Activated CD8-positive, alpha-beta memory T cell treated with anti-CD3 and anti-CD28 coated beads, Interleukin-2, amount 10 ng/mL, durations not matched to agents 7 days and 5 days (primary cell): ENCODE results near the gene SRSF4. TPM values are rescaled to one million over a fixed set of nuclear protein-coding genes. Genes with fewer than 3 reads are reported as not detected.
"Not testable (repeated sequence)": the region's sequence is repeated elsewhere in the genome, so short reads cannot be mapped to it uniquely, and the experiment has no call there.

ENCODE experiments used
- ATAC-seq: fragments of 150-1000 bp; cut with Tn5 transposase; one replicate; pipeline ENCODE4 v1.10.0; 2021; ENCODE audit warnings: moderate library complexity
- CTCF ChIA-PET: fragments of 350-600 bp; sonication (Branson Sonifier 250); formaldehyde crosslinking; loops from one replicate; lab custom pipeline; 2021; ENCODE audit warnings: antibody characterized with exemption; lab: Charles Lee
- DNase-seq: peaks from one replicate; pipeline ENCODE4 v3.0.0-alpha.2; 2020
- H3K27ac Mint-ChIP-seq: one replicate; pipeline ENCODE4 v1.8.0; 2021; ENCODE audit warnings: mild to moderate bottlenecking, mixed read lengths
- H3K27me3 Mint-ChIP-seq: one replicate; pipeline ENCODE4 v1.8.0; 2021; ENCODE audit warnings: mixed read lengths
- H3K36me3 Mint-ChIP-seq: one replicate; pipeline ENCODE4 v1.8.0; 2021; ENCODE audit warnings: mild to moderate bottlenecking, mixed read lengths
- H3K4me1 Mint-ChIP-seq: one replicate; pipeline ENCODE4 v1.8.0; 2021; ENCODE audit warnings: mixed read lengths
- H3K4me3 Mint-ChIP-seq: one replicate; pipeline ENCODE4 v1.8.0; 2021; ENCODE audit warnings: mild to moderate bottlenecking, moderate library complexity, mixed read lengths
- H3K9me3 Mint-ChIP-seq: one replicate; pipeline ENCODE4 v1.8.0; 2022; ENCODE audit warnings: low read depth, mixed read lengths
- total RNA-seq, 2 experiments: library from RNA; stranded (reverse); gene quantifications; one replicate each; pipeline ENCODE4 v1.2.3, GENCODE V29; 2021

SRSF4 gene
- total RNA-seq, 2 experiments from 2014 or later: 145 to 147 TPM

DNA sequence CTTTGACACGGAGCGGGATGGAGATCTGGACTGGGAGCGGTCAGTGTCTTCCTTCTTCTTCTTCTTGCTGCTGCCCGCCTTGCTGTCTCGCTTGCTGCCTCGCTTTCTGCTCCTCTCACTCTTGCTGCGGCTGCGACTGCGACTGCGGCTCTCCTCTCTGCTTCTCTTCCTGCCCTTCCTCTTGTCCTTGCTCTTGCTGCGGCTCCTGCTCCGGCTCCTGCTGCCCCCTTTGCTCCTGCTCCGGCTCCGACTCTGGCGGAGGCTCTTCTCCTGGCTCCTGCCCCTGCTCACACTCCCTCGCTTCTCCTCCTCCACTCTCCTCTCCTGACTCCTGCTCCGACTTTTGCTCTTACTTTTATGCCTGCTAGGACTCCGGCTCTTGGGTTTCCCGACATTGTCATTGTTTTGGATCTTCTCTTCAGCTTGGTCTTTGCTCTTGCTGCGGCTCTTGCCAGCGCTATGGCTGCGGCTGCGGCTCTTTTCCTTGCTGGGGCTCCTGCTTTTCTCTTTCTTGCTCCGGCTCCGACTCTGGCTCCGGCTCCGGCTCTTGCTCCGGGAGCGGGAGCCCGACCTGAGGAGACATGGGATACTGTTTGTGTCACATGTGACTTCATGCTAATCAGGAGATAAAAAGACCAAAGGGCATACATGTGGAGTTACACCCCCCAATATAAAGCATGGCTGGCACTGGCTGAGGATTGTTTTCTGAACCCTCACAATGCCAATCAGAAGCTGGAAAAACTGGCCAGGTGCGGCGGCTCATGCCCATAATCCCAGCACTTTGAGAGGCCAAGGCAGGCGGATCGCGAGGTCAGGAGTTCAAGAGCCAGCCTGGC is 32.8 kb downstream of the SRSF4 start:
- no peaks in the 10 kb centered on the region for H3K27me3 Mint-ChIP-seq
- H3K27ac Mint-ChIP-seq: no peak overlapping the region
- CTCF ChIA-PET: no interaction called here
- peaks cover 80% of the 10 kb centered on the region for H3K36me3 Mint-ChIP-seq
- no peak overlapping the region for H3K4me3 Mint-ChIP-seq
- ATAC-seq (no peak), DNase-seq (no peak)
- H3K4me1 Mint-ChIP-seq: no peaks in the 10 kb centered on the region
- no peaks in the 10 kb centered on the region for H3K9me3 Mint-ChIP-seq

GRCh38 chr1:29145739-29146437 is 35.8 kb downstream of the SRSF4 start:
- Mint-ChIP-seq H3K4me3 (no peak overlapping the region), H3K36me3 (peaks cover 64% of the 10 kb centered on the region), H3K27ac (no peak overlapping the region), H3K9me3 (no peaks in the 10 kb centered on the region), H3K4me1 (no peaks in the 10 kb centered on the region), H3K27me3 (no peaks in the 10 kb centered on the region)
- ATAC-seq (no peak), DNase-seq (no peak)
- CTCF ChIA-PET: interaction anchor here (1.4 kb wide), 1 partner anchor 57 kb away, joined by 3 read pairs; no protein-coding TSS in a partner anchor

- Mint-ChIP-seq H3K4me3 (no peak overlapping the region), H3K9me3 (no peaks in the 10 kb centered on the region), H3K4me1 (no peaks in the 10 kb centered on the region), H3K27ac (no peak overlapping the region), H3K36me3 (peaks cover 49% of the 10 kb centered on the region), H3K27me3 (no peaks in the 10 kb centered on the region)
- DNase-seq (no peak), ATAC-seq (no peak)
- CTCF ChIA-PET: no interaction called here
These were observed 37.5 kb downstream of the SRSF4 start for GRCh38 chr1:29144178-29144577.

GRCh38 chr1:29142714-29143113 is 39.0 kb downstream of the SRSF4 start:
- H3K27me3 Mint-ChIP-seq: no peaks in the 10 kb centered on the region
- no peaks in the 10 kb centered on the region for H3K4me1 Mint-ChIP-seq
- no peak for DNase-seq
- CTCF ChIA-PET: no interaction called here
- no peak overlapping the region for H3K4me3 Mint-ChIP-seq
- H3K36me3 Mint-ChIP-seq: peaks cover 35% of the 10 kb centered on the region
- no peaks in the 10 kb centered on the region for H3K9me3 Mint-ChIP-seq
- no peak for ATAC-seq
- no peak overlapping the region for H3K27ac Mint-ChIP-seq

- CTCF ChIA-PET: interaction anchor here (0.9 kb wide), 1 partner anchor 16 kb away, joined by 3 read pairs; no protein-coding TSS in a partner anchor
- H3K27ac Mint-ChIP-seq: no peak overlapping the region
- peaks cover 4% of the 10 kb centered on the region for H3K4me1 Mint-ChIP-seq
- no peaks in the 10 kb centered on the region for H3K36me3 Mint-ChIP-seq
- H3K27me3 Mint-ChIP-seq: peaks cover 25% of the 10 kb centered on the region
- H3K9me3 Mint-ChIP-seq: no peaks in the 10 kb centered on the region
- no peak overlapping the region for H3K4me3 Mint-ChIP-seq
- DNase-seq (no peak), ATAC-seq (no peak)
These were observed 45.2 kb downstream of the SRSF4 start for GRCh38 chr1:29136391-29136915.

- H3K4me1 Mint-ChIP-seq: peaks cover 4% of the 10 kb centered on the region
- no peaks in the 10 kb centered on the region for H3K36me3 Mint-ChIP-seq
- no peaks in the 10 kb centered on the region for H3K9me3 Mint-ChIP-seq
- peaks cover 32% of the 10 kb centered on the region for H3K27me3 Mint-ChIP-seq
- H3K27ac Mint-ChIP-seq: no peak overlapping the region
- H3K4me3 Mint-ChIP-seq: no peak overlapping the region
- CTCF ChIA-PET: interaction anchor here (0.7 kb wide), 1 partner anchor 68 kb away, joined by 4 read pairs; no protein-coding TSS in a partner anchor
- ATAC-seq (no peak), DNase-seq (no peak)
These were observed 47.0 kb downstream of the SRSF4 start for GRCh38 chr1:29134695-29135028.

DNA sequence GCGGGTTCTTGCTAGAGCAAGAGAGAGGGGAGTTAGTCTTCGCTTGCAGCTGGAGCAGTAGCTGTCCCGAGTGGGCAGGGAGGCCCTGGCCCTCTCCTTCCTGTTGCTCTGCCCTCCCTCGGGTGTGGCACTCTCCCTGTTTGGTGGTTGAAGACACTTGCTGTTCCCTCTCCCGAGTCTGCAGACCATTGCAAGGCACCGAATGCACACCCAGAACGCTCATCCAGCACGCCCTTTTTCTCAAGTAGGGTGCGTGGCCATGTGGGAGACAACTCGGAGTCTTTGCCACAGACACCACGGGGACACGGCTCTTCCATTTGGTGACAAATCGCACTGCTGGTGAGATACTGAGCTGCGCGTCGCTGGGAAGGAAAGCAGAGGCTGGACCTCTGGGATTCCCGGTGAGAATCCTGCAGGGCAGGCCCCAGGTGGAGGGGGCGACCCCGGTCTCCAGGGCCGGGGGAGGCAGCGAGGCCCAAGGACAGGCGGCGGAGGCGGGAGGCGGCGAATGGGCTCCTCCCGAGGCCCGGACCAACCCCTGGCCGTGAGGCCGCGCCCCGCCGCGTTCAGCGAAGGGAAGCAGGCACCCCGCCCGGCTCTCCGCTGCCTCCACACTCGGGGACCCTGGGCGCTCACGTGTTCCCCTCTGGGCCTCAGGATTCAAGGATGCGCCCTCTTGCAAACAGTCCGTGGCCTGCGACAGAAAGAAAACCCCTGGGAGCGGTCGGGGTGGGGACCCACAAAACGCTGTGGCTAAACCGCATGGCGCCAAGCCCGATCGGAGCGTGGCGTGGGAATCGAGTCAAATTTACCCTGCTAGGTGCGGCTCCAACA is 47.6 kb downstream of the SRSF4 start:
- Mint-ChIP-seq H3K4me1 (peaks cover 4% of the 10 kb centered on the region), H3K27me3 (peaks cover 32% of the 10 kb centered on the region), H3K9me3 (no peaks in the 10 kb centered on the region), H3K27ac (no peak overlapping the region), H3K4me3 (no peak overlapping the region), H3K36me3 (no peaks in the 10 kb centered on the region)
- DNase-seq (no peak), ATAC-seq (peak; percentile 16)
- CTCF ChIA-PET: no interaction called here

DNA sequence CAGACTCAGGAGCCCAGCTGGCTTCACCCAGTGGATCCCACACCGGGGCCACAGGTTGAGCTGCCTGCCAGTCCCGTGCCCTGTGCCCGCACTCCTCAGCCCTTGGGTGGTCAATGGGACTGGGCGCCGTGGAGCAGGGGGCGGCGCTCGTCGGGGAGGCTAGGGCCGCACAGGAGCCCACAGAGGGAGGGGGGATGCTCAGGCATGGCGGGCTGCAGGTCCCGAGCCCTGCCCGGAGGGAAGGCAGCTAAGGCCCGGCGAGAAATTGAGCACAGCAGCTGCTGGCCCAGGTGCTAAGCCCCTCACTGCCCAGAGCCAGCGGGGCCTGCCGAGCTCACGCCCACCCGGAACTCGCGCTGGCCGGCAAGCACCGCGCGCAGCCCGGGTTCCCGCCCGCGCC is 50.6 kb downstream of the SRSF4 start:
- H3K9me3 Mint-ChIP-seq, ATAC-seq, H3K27ac Mint-ChIP-seq, DNase-seq, H3K4me1 Mint-ChIP-seq, CTCF ChIA-PET, H3K36me3 Mint-ChIP-seq, H3K4me3 Mint-ChIP-seq: not testable (repeated sequence)
- peaks cover 41% of the 10 kb centered on the region for H3K27me3 Mint-ChIP-seq

GRCh38 chr1:29129916-29130315 is 51.8 kb downstream of the SRSF4 start:
- CTCF ChIA-PET: interaction anchor here (0.9 to 2.2 kb wide), 3 partner anchors 68 to 248 kb away, joined by 3 to 5 read pairs (median 4); no protein-coding TSS in a partner anchor
- ATAC-seq: no peak
- Mint-ChIP-seq H3K9me3 (no peaks in the 10 kb centered on the region), H3K36me3 (no peaks in the 10 kb centered on the region), H3K27me3 (peaks cover 45% of the 10 kb centered on the region), H3K27ac (no peak overlapping the region), H3K4me1 (peaks cover 4% of the 10 kb centered on the region), H3K4me3 (no peak overlapping the region)
- no peak for DNase-seq

GRCh38 chr1:29128739-29129138 is 53.0 kb downstream of the SRSF4 start:
- DNase-seq (no peak), ATAC-seq (no peak)
- no peaks in the 10 kb centered on the region for H3K36me3 Mint-ChIP-seq
- H3K27me3 Mint-ChIP-seq: peaks cover 35% of the 10 kb centered on the region
- H3K9me3 Mint-ChIP-seq: no peaks in the 10 kb centered on the region
- no peak overlapping the region for H3K4me3 Mint-ChIP-seq
- CTCF ChIA-PET: interaction anchor here (1.9 to 2.2 kb wide), 2 partner anchors 74 to 247 kb away, joined by 4 to 5 read pairs; no protein-coding TSS in a partner anchor
- H3K27ac Mint-ChIP-seq: no peak overlapping the region
- peaks cover 2% of the 10 kb centered on the region for H3K4me1 Mint-ChIP-seq

DNA sequence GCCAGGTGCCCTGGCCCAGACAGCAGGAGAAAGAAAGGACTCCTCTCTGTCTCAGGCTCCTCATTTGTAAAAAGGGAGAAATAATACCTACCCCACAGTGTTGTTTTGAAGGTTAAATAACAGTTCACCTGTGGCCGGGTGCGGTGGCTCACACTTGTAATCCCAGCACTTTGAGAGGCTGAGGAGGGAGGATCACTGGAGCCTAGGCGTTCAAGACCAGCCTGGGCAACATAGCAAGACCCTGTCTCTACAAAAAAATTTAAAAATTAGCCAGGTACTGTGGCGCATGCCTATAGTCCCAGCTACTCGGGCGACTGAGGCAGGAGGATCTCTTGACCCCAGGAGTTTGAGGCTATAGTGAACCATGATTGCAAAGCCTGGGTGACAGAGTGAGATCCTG is 55.5 kb downstream of the SRSF4 start:
- DNase-seq: no peak
- no peaks in the 10 kb centered on the region for H3K9me3 Mint-ChIP-seq
- peaks cover 35% of the 10 kb centered on the region for H3K27me3 Mint-ChIP-seq
- no peak overlapping the region for H3K27ac Mint-ChIP-seq
- peaks cover 4% of the 10 kb centered on the region for H3K4me1 Mint-ChIP-seq
- ATAC-seq: no peak
- H3K36me3 Mint-ChIP-seq: no peaks in the 10 kb centered on the region
- peak overlapping the region; percentile 40 for H3K4me3 Mint-ChIP-seq
- CTCF ChIA-PET: interaction anchor here (1.2 kb wide), 1 partner anchor 76 kb away, joined by 3 read pairs; no protein-coding TSS in a partner anchor

DNA sequence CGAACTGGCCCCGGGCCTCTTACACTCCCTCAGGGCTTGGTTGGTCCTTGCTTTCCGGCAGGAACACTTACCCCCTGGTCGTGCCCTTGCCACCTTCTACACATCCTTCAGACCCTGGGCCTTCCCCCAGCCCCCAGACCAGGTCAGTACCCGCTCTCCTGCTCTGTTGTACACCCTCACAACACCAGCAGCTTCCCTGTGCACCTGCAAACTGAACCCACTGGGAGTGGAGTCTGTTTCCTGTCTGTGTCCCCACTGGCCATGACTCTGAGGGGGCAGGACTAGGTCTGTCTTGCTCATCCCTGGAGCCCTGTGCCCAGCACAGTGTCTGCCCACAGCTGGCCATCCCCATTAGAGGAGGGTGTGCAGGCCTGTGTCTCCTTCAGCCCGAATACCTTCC is 55.9 kb downstream of the SRSF4 start:
- Mint-ChIP-seq H3K36me3 (no peaks in the 10 kb centered on the region), H3K4me1 (peaks cover 4% of the 10 kb centered on the region), H3K9me3 (no peaks in the 10 kb centered on the region), H3K27ac (no peak overlapping the region), H3K27me3 (peaks cover 37% of the 10 kb centered on the region), H3K4me3 (peak overlapping the region; percentile 40)
- CTCF ChIA-PET: interaction anchor here (1.2 to 2.5 kb wide), 2 partner anchors 56 to 77 kb away, joined by 3 to 10 read pairs; partner anchors contain the start of gene SRSF4
- ATAC-seq (no peak), DNase-seq (no peak)

- no peak for ATAC-seq
- Mint-ChIP-seq H3K4me1 (peaks cover 4% of the 10 kb centered on the region), H3K27ac (no peak overlapping the region), H3K36me3 (no peaks in the 10 kb centered on the region), H3K9me3 (no peaks in the 10 kb centered on the region), H3K4me3 (peak overlapping the region; percentile 40), H3K27me3 (peaks cover 35% of the 10 kb centered on the region)
- CTCF ChIA-PET: interaction anchor here (1.1 to 2.5 kb wide), 5 partner anchors 55 to 243 kb away, joined by 3 to 10 read pairs (median 5); partner anchors contain the start of gene SRSF4
- DNase-seq: no peak
These were observed 56.5 kb downstream of the SRSF4 start for GRCh38 chr1:29125237-29125641.
